Hepatocyte (in vitro differentiated cells): ENCODE data around the gene FBXL5. TPM values are rescaled to one million over a fixed set of nuclear protein-coding genes. Genes with fewer than 3 reads are reported as not detected.
A peak's percentile ranks its signal among the peaks of the same experiment; 100 is the strongest.

Experiments used
- DNase-seq: peaks from one replicate; pipeline ENCODE4 v3.0.0-alpha.2; 2016; ENCODE audit warnings: low spot score
- H2AFZ ChIP-seq: fragments of 200-600 bp; sonication (generic); 2 replicates; pipeline ENCODE4 v1.6.0; 2016; ENCODE audit warnings: antibody characterized with exemption, mild to moderate bottlenecking
- H3K27ac ChIP-seq: fragments of 200-600 bp; sonication (generic); 2 replicates; pipeline ENCODE4 v1.5.1; 2016; ENCODE audit warnings: mild to moderate bottlenecking
- H3K27me3 ChIP-seq: fragments of 200-600 bp; sonication (generic); 2 replicates; pipeline ENCODE4 v1.6.1; 2016
- H3K36me3 ChIP-seq: fragments of 200-600 bp; sonication (generic); replicated peaks from 2 replicates; pipeline ENCODE4 v1.5.1; 2016; ENCODE audit warnings: low read depth; ENCODE audit not compliant: insufficient read depth
- H3K4me1 ChIP-seq: fragments of 200-600 bp; sonication (generic); 2 replicates; pipeline ENCODE4 v1.5.1; 2016; ENCODE audit warnings: mild to moderate bottlenecking, moderate library complexity; ENCODE audit not compliant: insufficient read depth
- H3K4me2 ChIP-seq: fragments of 200-600 bp; sonication (generic); 2 replicates; pipeline ENCODE4 v1.6.0; 2016
- H3K4me3 ChIP-seq: fragments of 200-600 bp; sonication (generic); 2 replicates; pipeline ENCODE4 v1.5.1; 2016; ENCODE audit warnings: mild to moderate bottlenecking
- H3K79me2 ChIP-seq: fragments of 200-600 bp; sonication (generic); 2 replicates; pipeline ENCODE4 v1.6.0; 2017; ENCODE audit warnings: mild to moderate bottlenecking
- H3K9me2 ChIP-seq: fragments of 200-600 bp; sonication (generic); replicated peaks from 2 replicates; pipeline ENCODE4 v1.6.0; 2017; ENCODE audit warnings: mild to moderate bottlenecking; ENCODE audit not compliant: insufficient read depth
- H3K9me3 ChIP-seq: fragments of 200-600 bp; sonication (generic); 2 replicates; pipeline ENCODE4 v1.5.1; 2016; ENCODE audit warnings: low read depth, mild to moderate bottlenecking
- H4K20me1 ChIP-seq: fragments of 200-600 bp; sonication (generic); 2 replicates; pipeline ENCODE4 v1.6.0; 2016; ENCODE audit warnings: mild to moderate bottlenecking; ENCODE audit not compliant: insufficient read depth, poor library complexity, severe bottlenecking
- CTCF ChIP-seq: fragments of 200-600 bp; sonication (generic); IDR thresholded peaks from 2 replicates; pipeline ENCODE4 v1.5.1; 2016; ENCODE audit warnings: antibody characterized with exemption, mild to moderate bottlenecking; ENCODE audit not compliant: poor library complexity
- EZH2 ChIP-seq: fragments of 200-600 bp; sonication (generic); IDR thresholded peaks from 2 replicates; pipeline ENCODE4 v1.6.1; 2016; ENCODE audit warnings: antibody characterized with exemption, mild to moderate bottlenecking, borderline replicate concordance
- EZH2phosphoT487 ChIP-seq: fragments of 200-600 bp; sonication (generic); IDR thresholded peaks from one replicate; pipeline ENCODE4 v1.6.1; 2018; ENCODE audit warnings: antibody characterized with exemption, mild to moderate bottlenecking, low read depth, moderate library complexity; ENCODE audit not compliant: unreplicated experiment, severe bottlenecking
- whole genome bisulfite sequencing: methylation state at CpG from one replicate; pipeline ENCODE4 v1.1.6; 2016; ENCODE audit warnings: low lambda C conversion rate; ENCODE audit errors: missing lambda C conversion rate; 5-methylcytosine and 5-hydroxymethylcytosine counted together
- polyA plus RNA-seq: library from polyadenylated mRNA; unstranded; fragments of >200 nt; fragmentation: Nextera tagmentation; extraction: Ambion mirVana; gene quantifications from 2 replicates; pipeline ENCODE4 v1.2.1, GENCODE V29; 2016
- total RNA-seq: library from RNA; depleted of rRNA; stranded (reverse); fragments of >200 nt; gene quantifications from 2 replicates; pipeline ENCODE4 v1.2.3, GENCODE V29; 2014

FBXL5 gene
- total and polyA plus RNA-seq, 2 experiments from 2014 or later = 41.2 to 90.2 TPM

- Histone ChIP-seq H3K27me3 (no peaks in the 10 kb centered on the region), H3K79me2 (no peaks in the 10 kb centered on the region), H3K36me3 (no peaks in the 10 kb centered on the region), H3K4me1 (peaks cover 6% of the 10 kb centered on the region), H3K9me3 (no peaks in the 10 kb centered on the region), H3K4me3 (no peak overlapping the region), H2AFZ (no peak overlapping the region), H3K4me2 (no peak overlapping the region), H3K27ac (peak overlapping the region; percentile 34), H3K9me2 (no peaks in the 10 kb centered on the region), H4K20me1 (no peaks in the 10 kb centered on the region)
- TF ChIP-seq EZH2 (no peak), CTCF (no peak), EZH2phosphoT487 (no peak)
- WGBS = 77% methylated on average over 10 of the region's 10 CpGs
- DNase-seq = no peak
Observed at GRCh38 chr4:15695240-15695699, 40.1 kb upstream of the FBXL5 start.

GRCh38 chr4:15694431-15694830 lies 39.3 kb upstream of the FBXL5 start:
- WGBS = 47% methylated on average over 4 of the region's 4 CpGs
- Histone ChIP-seq H3K79me2 (no peaks in the 10 kb centered on the region), H3K36me3 (no peaks in the 10 kb centered on the region), H3K4me3 (no peak overlapping the region), H3K4me2 (peak overlapping the region; percentile 15), H3K27ac (peak overlapping the region; percentile 34), H3K9me3 (no peaks in the 10 kb centered on the region), H3K9me2 (no peaks in the 10 kb centered on the region), H2AFZ (peak overlapping the region; percentile 25), H3K27me3 (no peaks in the 10 kb centered on the region), H4K20me1 (no peaks in the 10 kb centered on the region), H3K4me1 (peaks cover 12% of the 10 kb centered on the region)
- no peak for DNase-seq
- no peak for TF ChIP-seq EZH2
- no peak for TF ChIP-seq CTCF
- no peak for TF ChIP-seq EZH2phosphoT487

GRCh38 chr4:15692602-15693001 lies 37.4 kb upstream of the FBXL5 start:
- Histone ChIP-seq H4K20me1 (no peaks in the 10 kb centered on the region), H2AFZ (no peak overlapping the region), H3K79me2 (no peaks in the 10 kb centered on the region), H3K9me2 (no peaks in the 10 kb centered on the region), H3K4me1 (peaks cover 14% of the 10 kb centered on the region), H3K9me3 (no peaks in the 10 kb centered on the region), H3K4me2 (no peak overlapping the region), H3K4me3 (no peak overlapping the region), H3K27ac (peak overlapping the region; percentile 91), H3K36me3 (no peaks in the 10 kb centered on the region), H3K27me3 (no peaks in the 10 kb centered on the region)
- no peak for TF ChIP-seq CTCF
- no peak for TF ChIP-seq EZH2phosphoT487
- TF ChIP-seq EZH2 = no peak
- DNase-seq = no peak
- 85% methylated on average over 2 of the region's 2 CpGs for WGBS
